Spleen (tissue), 11 donors: ENCODE results near the gene FA2H. TPM values are rescaled to one million over a fixed set of nuclear protein-coding genes. Genes with fewer than 3 reads are reported as not detected.
"Not testable (repeated sequence)": the region's sequence is repeated elsewhere in the genome, so short reads cannot be mapped to it uniquely, and the experiment has no call there.

Experiments used
- DNase-seq: peaks from one replicate; pipeline ENCODE4 v3.0.0-alpha.2; 2020
- H3K27ac ChIP-seq, 8 donors: fragments of 200-600 bp; sonication (generic) in 7 of 8; 1 replicate in 4 of 8; 2 replicates in 4 of 8; pipeline versions ENCODE4 v1.5.0 to v1.8.0; 2016 to 2021; ENCODE audit warnings: inconsistent platforms in 4 of 8, mild to moderate bottlenecking in 4 of 8, moderate library complexity in 1 of 8
- H3K27me3 ChIP-seq, 7 donors: fragments of 200-600 bp; sonication (generic) in 6 of 7; replicated peaks in 1 of 7; 1 replicate in 4 of 7; 2 replicates in 3 of 7; pipeline versions ENCODE4 v1.5.0 to v1.8.0; 2016 to 2021; ENCODE audit warnings: inconsistent platforms in 3 of 7, mild to moderate bottlenecking in 1 of 7
- H3K36me3 ChIP-seq, 6 donors: fragments of 200-600 bp; sonication (generic) in 5 of 6; 1 replicate in 4 of 6; 2 replicates in 2 of 6; pipeline versions ENCODE4 v1.5.0 to v1.8.0; 2016 to 2021; ENCODE audit warnings: inconsistent platforms in 2 of 6
- H3K4me1 ChIP-seq, 6 donors: fragments of 200-600 bp; sonication (generic) in 5 of 6; 1 replicate in 3 of 6; 2 replicates in 3 of 6; pipeline versions ENCODE4 v1.5.0 to v1.8.0; 2016 to 2021; ENCODE audit warnings: inconsistent platforms in 3 of 6
- H3K4me3 ChIP-seq, 8 donors: fragments of 200-600 bp; sonication (generic) in 7 of 8; 1 replicate in 4 of 8; 2 replicates in 4 of 8; pipeline versions ENCODE4 v1.5.0 to v1.8.0; 2016 to 2021; ENCODE audit warnings: inconsistent platforms in 4 of 8, mild to moderate bottlenecking in 4 of 8, moderate library complexity in 2 of 8
- H3K9me3 ChIP-seq, 8 donors: fragments of 200-600 bp; sonication (generic) in 7 of 8; 1 replicate in 4 of 8; 2 replicates in 4 of 8; pipeline versions ENCODE4 v1.5.0 to v1.8.0; 2016 to 2021; ENCODE audit warnings: inconsistent platforms in 4 of 8
- CTCF ChIP-seq, 11 experiments: fragments of 200-600 bp in 7 of 11; fragments of 450-650 bp in 4 of 11; sonication (generic) in 4 of 11; IDR thresholded peaks in 8 of 11; conservative IDR thresholded peaks in 3 of 11; 1 replicate in 7 of 11; 2 replicates in 4 of 11; pipeline versions ENCODE4 v1.4.0 to v1.8.0; 2016 to 2021; ENCODE audit warnings: antibody characterized with exemption in 11 of 11, inconsistent platforms in 4 of 11, mild to moderate bottlenecking in 1 of 11
- POLR2A ChIP-seq, 3 donors: fragments of 450-650 bp; IDR thresholded peaks; one replicate each; pipeline ENCODE4 v1.5.1; 2017; ENCODE audit warnings: antibody characterized with exemption in 3 of 3, mild to moderate bottlenecking in 1 of 3
- POLR2AphosphoS5 ChIP-seq, 3 donors: sonication (generic); formaldehyde crosslinking; IDR thresholded peaks; one replicate each; pipeline ENCODE4 v1.5.1; 2017; ENCODE audit warnings: antibody characterized with exemption in 3 of 3
- WGBS, 5 donors: extraction: QIAGEN DNeasy Blood & Tissue Kit in 3 of 5; methylation state at CpG; one replicate each; pipeline versions ENCODE4 v1.1.5 to v1.1.7; 2013 to 2018; 5-methylcytosine and 5-hydroxymethylcytosine counted together
- intact Hi-C: fragments of 100-400 bp; cut with DNase I; formaldehyde crosslinking; loops from one replicate; pipeline ENCODE4 v1.15.0; 2023; ENCODE audit warnings: low total_unique reads
- polyA plus RNA-seq, 3 donors: library from polyadenylated mRNA; stranded (reverse); fragments of 200-250 nt; gene quantifications; one replicate each; pipeline ENCODE4 v1.2.1, GENCODE V29; 2013
- total RNA-seq, 7 donors: library from RNA; depleted of rRNA in 3 of 7; stranded (reverse); fragments of >200 nt in 3 of 7; fragmentation: NEBNext Ultra II Directional in 4 of 7; extraction: Animal tissue kit (Norgen Biotek cat#: 25700) in 4 of 7; gene quantifications; one replicate each; pipeline versions ENCODE4 v1.1.0 to v1.2.1, GENCODE V29; 2016 to 2021
- donor health status: healthy with polysubstance abuse.
- donor health status: DM: no; HTN: no; CAD: no; lungs with moderate emphysema.
- donor health status: DM: no; HTN: no; CAD: no.
- donor health status: Bipolar disorder and iron deficiency.
- donor health status: healthy.
- donor health status: DM: no; HTN: no; CAD: no.
- donor health status: DM: yes; HTN: yes; CAD: no.

FA2H gene
- total and polyA plus RNA-seq, 10 donors, result 0.23 to 2.6 (median 0.59) TPM

GRCh38 chr16:74767749-74768148 is 6.9 kb downstream of the FA2H start:
- Histone ChIP-seq H3K36me3 (no peaks in the 10 kb centered on the region), H3K4me1 (peaks cover 0 to 14% (median 0%) of the 10 kb centered on the region in 6 donors), H3K27me3 (peaks cover 0 to 37% (median 0%) of the 10 kb centered on the region in 7 donors), H3K4me3 (no peak overlapping the region), H3K9me3 (no peaks in the 10 kb centered on the region), H3K27ac (no peak overlapping the region)
- DNase-seq, result peak; percentile 47
- 86 to 94% (median 91%) methylated on average over 7 of the region's 7 CpGs for WGBS, 5 donors
- TF ChIP-seq CTCF (IDR thresholded peaks at IDR 0.05 in 8 of 11, conservative IDR thresholded peaks at IDR 0.05 in 3 of 11) (no peak), POLR2AphosphoS5 (IDR thresholded peaks at IDR 0.05) (no peak), POLR2A (IDR thresholded peaks at IDR 0.05) (no peak)
- intact Hi-C loops, result no loop called here

GRCh38 chr16:74766729-74767128 is 7.9 kb downstream of the FA2H start:
- peaks cover 0 to 28% (median 0%) of the 10 kb centered on the region in 7 donors for H3K27me3 ChIP-seq
- H3K4me3 ChIP-seq, result no peak overlapping the region
- no peaks in the 10 kb centered on the region for H3K36me3 ChIP-seq
- peak; percentile 17 for DNase-seq
- H3K27ac ChIP-seq, result no peak overlapping the region
- 86 to 88% (median 87%) methylated on average over 7 of the region's 7 CpGs for WGBS, 5 donors
- no peak for TF ChIP-seq POLR2AphosphoS5 (IDR thresholded peaks at IDR 0.05)
- no peak for TF ChIP-seq POLR2A (IDR thresholded peaks at IDR 0.05)
- TF ChIP-seq CTCF (IDR thresholded peaks at IDR 0.05 in 8 of 11, conservative IDR thresholded peaks at IDR 0.05 in 3 of 11), result no peak
- peaks cover 0 to 8% (median 0%) of the 10 kb centered on the region in 6 donors for H3K4me1 ChIP-seq
- intact Hi-C loops, result no loop called here
- no peaks in the 10 kb centered on the region for H3K9me3 ChIP-seq

- peaks cover 0 to 25% (median 0%) of the 10 kb centered on the region in 7 donors for H3K27me3 ChIP-seq
- intact Hi-C loops, H3K4me1 ChIP-seq, H3K36me3 ChIP-seq, H3K9me3 ChIP-seq, H3K4me3 ChIP-seq, H3K27ac ChIP-seq: not testable (repeated sequence)
- peak; percentile 4 for DNase-seq
- WGBS, 5 donors, result 66 to 80% (median 74%) methylated on average over 3 of the region's 3 CpGs
These were observed 10.4 kb downstream of the FA2H start for GRCh38 chr16:74764184-74764583.

GRCh38 chr16:74761665-74762064 is 13.0 kb downstream of the FA2H start:
- TF ChIP-seq POLR2AphosphoS5 (IDR thresholded peaks at IDR 0.05) (no peak), POLR2A (IDR thresholded peaks at IDR 0.05) (no peak), CTCF (IDR thresholded peaks at IDR 0.05 in 8 of 11, conservative IDR thresholded peaks at IDR 0.05 in 3 of 11) (no peak)
- H3K4me1 ChIP-seq, result no peaks in the 10 kb centered on the region

More at GRCh38 chr16:74761665-74762064, 13.0 kb downstream of the FA2H start:
- H3K4me3 ChIP-seq, result no peak overlapping the region
- no peak for DNase-seq
- H3K27ac ChIP-seq, result no peak overlapping the region
- H3K36me3 ChIP-seq, result no peaks in the 10 kb centered on the region
- intact Hi-C loops, result no loop called here
- peaks cover 0 to 23% (median 0%) of the 10 kb centered on the region in 7 donors for H3K27me3 ChIP-seq
- H3K9me3 ChIP-seq, result no peaks in the 10 kb centered on the region
